ENCODE measurements around the gene CERS6. TPM values are rescaled to one million over a fixed set of nuclear protein-coding genes. Genes with fewer than 3 reads are reported as not detected.

Gene CERS6
- total and polyA plus RNA-seq, 8 donors, result 18.8 to 24.5 (median 22.1) TPM

DNA sequence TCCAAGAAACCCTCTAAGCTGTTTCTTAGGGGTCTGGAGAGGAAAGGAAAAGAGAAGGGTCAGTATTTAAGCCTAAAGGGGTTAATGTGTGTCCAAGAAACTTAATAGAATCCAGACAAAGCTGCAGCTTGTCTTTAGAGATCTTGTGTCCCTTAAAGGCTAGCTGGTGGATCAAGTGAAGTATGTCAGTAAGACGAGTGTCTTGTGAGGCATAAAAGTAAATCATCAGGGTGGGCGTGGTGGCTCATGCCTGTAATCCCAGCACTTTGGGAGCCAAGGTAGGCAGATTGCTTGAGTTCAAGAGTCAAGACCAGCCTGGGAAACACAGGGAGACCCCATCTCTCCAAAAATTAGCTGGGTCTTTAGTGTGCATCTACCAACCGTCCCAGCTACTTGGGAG is 47.8 kb downstream of the CERS6 start:
- Histone ChIP-seq H3K4me3 (no peak overlapping the region), H3K27ac (no peak overlapping the region), H3K36me3 (no peaks in the 10 kb centered on the region), H3K4me1 (no peaks in the 10 kb centered on the region), H3K9me3 (peaks cover 0 to 11% of the 10 kb centered on the region in 2 donors), H3K27me3 (no peaks in the 10 kb centered on the region)
- ATAC-seq (no peak), DNase-seq (no peak)
- TF ChIP-seq, protein P1, sequence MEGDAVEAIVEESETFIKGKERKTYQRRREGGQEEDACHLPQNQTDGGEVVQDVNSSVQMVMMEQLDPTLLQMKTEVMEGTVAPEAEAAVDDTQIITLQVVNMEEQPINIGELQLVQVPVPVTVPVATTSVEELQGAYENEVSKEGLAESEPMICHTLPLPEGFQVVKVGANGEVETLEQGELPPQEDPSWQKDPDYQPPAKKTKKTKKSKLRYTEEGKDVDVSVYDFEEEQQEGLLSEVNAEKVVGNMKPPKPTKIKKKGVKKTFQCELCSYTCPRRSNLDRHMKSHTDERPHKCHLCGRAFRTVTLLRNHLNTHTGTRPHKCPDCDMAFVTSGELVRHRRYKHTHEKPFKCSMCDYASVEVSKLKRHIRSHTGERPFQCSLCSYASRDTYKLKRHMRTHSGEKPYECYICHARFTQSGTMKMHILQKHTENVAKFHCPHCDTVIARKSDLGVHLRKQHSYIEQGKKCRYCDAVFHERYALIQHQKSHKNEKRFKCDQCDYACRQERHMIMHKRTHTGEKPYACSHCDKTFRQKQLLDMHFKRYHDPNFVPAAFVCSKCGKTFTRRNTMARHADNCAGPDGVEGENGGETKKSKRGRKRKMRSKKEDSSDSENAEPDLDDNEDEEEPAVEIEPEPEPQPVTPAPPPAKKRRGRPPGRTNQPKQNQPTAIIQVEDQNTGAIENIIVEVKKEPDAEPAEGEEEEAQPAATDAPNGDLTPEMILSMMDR (IDR thresholded peaks at IDR 0.05), result no peak
- intact Hi-C loops (cut with DNase I), result no loop called here

DNA sequence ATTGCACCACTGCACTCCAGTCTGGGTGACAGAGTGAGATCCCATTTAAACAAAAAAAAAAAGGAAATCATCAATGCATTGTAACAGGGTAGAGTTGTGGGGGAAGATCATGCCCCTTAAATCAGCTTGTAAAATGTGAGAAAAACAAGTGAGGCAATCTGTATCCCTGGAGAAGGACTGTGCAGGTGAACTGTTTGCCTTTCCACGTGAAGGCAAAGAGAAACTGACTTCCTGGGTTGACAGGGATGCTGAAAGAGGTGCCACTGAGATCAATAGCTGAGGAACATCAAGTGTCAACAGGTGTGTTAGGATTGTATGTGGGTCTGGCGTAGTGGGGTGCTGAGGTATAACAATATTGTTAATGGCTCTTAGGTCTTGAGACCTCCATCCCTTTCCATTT is 48.3 kb downstream of the CERS6 start:
- DNase-seq (no peak), ATAC-seq (no peak)
- intact Hi-C loops (cut with DNase I), result no loop called here
- TF ChIP-seq, protein P1 (IDR thresholded peaks at IDR 0.05), result no peak
- H3K9me3 ChIP-seq, result peaks cover 0 to 11% of the 10 kb centered on the region in 2 donors
- no peaks in the 10 kb centered on the region for H3K36me3 ChIP-seq
- no peaks in the 10 kb centered on the region for H3K27me3 ChIP-seq
- no peaks in the 10 kb centered on the region for H3K4me1 ChIP-seq
- no peak overlapping the region for H3K4me3 ChIP-seq
- no peak overlapping the region for H3K27ac ChIP-seq

DNA sequence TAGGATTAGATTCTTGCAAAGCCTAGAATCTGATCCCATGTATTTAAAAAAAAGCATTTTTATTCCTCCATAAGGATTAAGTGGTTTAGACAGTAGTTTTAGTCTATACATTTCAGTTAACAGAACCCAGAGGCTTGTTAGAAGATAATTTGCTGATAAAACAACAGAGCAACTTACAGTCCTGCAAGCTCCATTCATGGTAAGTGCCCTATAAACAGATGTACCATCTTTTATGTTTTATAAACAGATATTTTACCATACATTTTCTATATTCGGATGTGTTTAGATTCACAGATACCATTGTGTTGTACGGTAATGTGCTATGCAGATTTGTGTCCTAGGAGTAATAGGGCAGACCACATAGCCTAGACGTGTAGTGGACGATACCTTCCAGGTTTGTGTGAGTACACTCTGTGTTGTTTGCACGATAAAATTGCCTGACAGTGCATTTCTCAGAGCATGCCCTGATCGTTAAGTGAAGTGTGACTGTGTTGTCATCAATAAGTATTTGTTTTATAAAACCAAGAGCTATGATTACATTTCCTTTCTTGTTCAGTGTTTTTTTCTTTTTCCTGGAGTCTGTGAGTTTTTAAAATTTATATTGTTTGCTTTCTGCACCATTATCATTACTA is 54.2 kb downstream of the CERS6 start:
- no peak for ATAC-seq
- H3K27me3 ChIP-seq, result no peaks in the 10 kb centered on the region
- no peaks in the 10 kb centered on the region for H3K36me3 ChIP-seq
- intact Hi-C loops (cut with DNase I), result no loop called here
- H3K9me3 ChIP-seq, result no peaks in the 10 kb centered on the region
- H3K4me3 ChIP-seq, result no peak overlapping the region
- no peak for DNase-seq
- H3K27ac ChIP-seq, result no peak overlapping the region
- TF ChIP-seq, protein P1 (IDR thresholded peaks at IDR 0.05), result no peak
- no peaks in the 10 kb centered on the region for H3K4me1 ChIP-seq

DNA sequence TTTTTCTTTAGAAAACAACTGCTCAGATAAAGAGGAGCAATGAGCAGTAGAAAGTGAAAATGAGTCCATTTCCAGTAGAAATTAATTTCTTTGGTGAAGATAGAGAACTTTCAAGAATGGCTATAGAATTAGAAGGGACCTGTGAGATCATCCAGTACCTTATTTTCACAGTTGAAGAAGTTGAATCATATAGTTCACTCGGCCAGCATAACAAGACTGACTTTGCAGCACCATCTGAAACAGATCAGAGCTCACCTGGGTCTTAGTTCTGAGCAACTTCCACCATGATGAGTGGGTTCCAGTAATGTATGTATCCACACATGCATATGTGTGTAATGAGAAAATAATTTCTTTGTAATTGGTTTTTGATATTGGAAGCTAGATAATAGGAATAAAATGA is 58.6 kb downstream of the CERS6 start:
- H3K4me1 ChIP-seq, result peaks cover 0 to 9% of the 10 kb centered on the region in 2 donors
- H3K27me3 ChIP-seq, result no peaks in the 10 kb centered on the region
- DNase-seq, result no peak
- H3K9me3 ChIP-seq, result no peaks in the 10 kb centered on the region
- no peaks in the 10 kb centered on the region for H3K36me3 ChIP-seq
- no peak overlapping the region for H3K4me3 ChIP-seq
- H3K27ac ChIP-seq, result no peak overlapping the region
- no peak for ATAC-seq
- TF ChIP-seq, protein P1 (IDR thresholded peaks at IDR 0.05), result no peak
- intact Hi-C loops (cut with DNase I), result no loop called here

DNA sequence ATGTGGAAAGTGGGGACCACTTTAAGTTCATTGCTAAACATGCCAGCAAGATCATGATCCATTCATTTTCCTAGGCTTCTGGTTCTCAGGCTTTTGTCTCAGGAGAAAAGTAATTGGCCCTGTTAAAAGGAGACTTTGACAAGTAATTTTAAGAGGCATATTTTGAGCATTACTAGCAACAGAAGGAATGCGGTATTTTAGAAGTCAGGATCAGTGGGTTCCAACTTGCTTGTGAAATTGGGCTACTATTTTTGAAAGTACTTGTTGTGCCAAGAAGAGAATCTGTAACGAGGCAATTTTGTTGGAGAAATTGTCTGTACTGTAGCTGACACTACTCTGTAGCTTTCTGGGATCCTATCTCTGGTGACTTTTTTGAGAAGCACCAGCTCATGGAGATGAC is 59.4 kb downstream of the CERS6 start:
- Histone ChIP-seq H3K27ac (peak overlapping the region in 1 of 2 donors; percentile 44), H3K4me1 (peaks cover 0 to 9% of the 10 kb centered on the region in 2 donors), H3K36me3 (no peaks in the 10 kb centered on the region), H3K27me3 (no peaks in the 10 kb centered on the region), H3K9me3 (no peaks in the 10 kb centered on the region), H3K4me3 (no peak overlapping the region)
- intact Hi-C loops (cut with DNase I), result no loop called here
- TF ChIP-seq, protein P1 (IDR thresholded peaks at IDR 0.05), result no peak
- no peak for DNase-seq
- peak; percentile 79 for ATAC-seq
